Activated naive CD8-positive, alpha-beta T cell treated with anti-CD3 and anti-CD28 coated beads, Interleukin-2, amount 50 U/mL, for 16 hours (primary cell): ENCODE data around the gene PRICKLE4.
"Not testable (repeated sequence)": the region's sequence is repeated elsewhere in the genome, so short reads cannot be mapped to it uniquely, and the experiment has no call there.

Source experiments
- DNase-seq: peaks from one replicate; pipeline ENCODE4 v3.0.0-alpha.2; 2020; ENCODE audit warnings: low read depth, low spot score

The PRICKLE4 gene

DNA sequence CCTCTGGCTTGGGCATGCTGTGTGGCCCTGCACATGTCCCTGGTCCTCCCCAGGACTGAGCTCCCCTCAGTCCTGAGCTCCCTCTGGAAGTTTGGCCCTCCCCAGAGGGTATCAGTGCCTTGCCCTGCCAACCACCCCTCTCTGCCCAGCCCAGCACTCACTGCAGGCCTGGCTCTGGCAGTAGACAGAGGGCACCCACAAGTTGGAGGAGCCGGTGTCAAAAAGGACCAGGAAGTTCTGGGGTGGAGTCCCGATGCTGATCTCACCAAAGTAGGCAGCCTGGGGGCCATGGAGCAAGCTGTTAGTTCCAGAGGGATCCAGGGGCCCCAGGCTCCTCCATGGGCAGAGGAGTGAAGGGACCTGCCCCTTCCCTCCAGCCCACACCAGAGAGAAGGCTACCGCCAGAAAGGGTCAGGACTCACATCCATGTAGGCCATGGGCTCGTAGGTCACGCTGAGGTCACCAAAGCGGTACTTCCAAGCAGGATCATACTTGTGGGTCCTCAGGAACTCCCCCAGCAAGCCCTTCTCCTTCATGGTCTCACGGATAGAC is 36.3 kb upstream of the PRICKLE4 start:
- no peak for DNase-seq

- DNase-seq = no peak
Observed at GRCh38 chr6:41746107-41746506, 34.5 kb upstream of the PRICKLE4 start.

GRCh38 chr6:41747256-41748101 is 33.1 kb upstream of the PRICKLE4 start, which contains the start of gene PGC:
PGC (minus strand) TSS chr6:41747397; CDS start chr6:41747334, 63 bp downstream.
- no peak for DNase-seq

DNA sequence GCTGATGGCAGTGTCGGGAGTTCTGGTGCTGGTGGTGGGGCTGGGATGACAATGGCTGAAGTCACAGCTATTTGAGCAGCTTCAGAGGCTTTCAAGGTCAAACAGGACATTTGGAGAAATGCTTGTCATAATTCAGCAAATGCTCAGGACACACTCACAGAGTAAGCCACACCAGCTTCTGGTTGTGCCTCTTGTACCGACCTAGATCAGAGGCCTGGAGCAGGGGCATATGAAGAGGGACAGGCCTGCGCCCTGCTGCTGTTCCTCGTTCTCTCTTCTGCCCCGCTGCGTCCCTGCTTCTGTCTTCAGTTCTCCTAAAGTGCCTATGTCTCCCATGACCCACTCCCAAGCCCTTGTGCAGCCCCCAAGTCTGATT is 32.5 kb upstream of the PRICKLE4 start:
- DNase-seq = no peak

- no peak for DNase-seq
Observed at GRCh38 chr6:41748542-41748941, 32.0 kb upstream of the PRICKLE4 start.

DNA sequence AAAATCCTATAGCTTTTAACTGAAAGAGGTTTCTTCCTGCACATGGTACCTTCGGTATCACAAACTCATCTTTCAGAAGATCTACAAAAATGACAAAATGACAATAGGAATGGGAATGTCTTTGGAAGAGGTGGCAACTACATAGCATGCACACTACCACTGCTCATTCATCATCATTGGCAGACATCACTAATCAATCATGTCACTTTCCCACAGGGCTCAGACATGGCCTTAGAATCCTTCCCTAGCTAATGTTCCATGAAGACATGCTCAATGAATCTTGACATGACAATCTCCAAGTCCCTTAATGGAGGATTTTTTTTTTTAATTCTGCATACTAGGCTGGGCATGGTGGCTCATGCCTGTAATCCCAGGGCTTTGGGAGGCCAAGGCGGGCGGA is 30.2 kb upstream of the PRICKLE4 start:
- no peak for DNase-seq

GRCh38 chr6:41755895-41756294 is 24.7 kb upstream of the PRICKLE4 start:
- no peak for DNase-seq

DNA sequence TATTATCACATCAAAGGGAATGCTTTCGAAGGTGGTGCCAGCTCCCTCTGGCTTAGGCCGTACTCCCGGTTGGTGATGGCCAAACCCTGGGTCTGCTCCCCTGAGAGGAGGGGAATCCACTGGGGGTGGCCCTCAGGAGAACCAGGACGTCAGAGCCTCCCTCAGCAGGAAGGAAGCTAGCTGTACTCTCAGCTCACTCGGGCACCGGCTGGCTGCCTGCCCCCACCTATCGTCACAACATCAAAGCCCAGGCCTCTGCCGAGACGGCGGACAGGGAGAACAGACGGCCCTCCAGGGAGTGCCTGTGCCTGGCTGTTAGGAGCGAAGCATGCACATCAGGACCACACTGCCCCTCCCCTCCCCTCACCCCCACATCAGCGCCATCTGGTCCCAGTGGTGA is 24.2 kb upstream of the PRICKLE4 start:
- no peak for DNase-seq

- no peak for DNase-seq
Observed at GRCh38 chr6:41757271-41757670, 23.3 kb upstream of the PRICKLE4 start.

DNA sequence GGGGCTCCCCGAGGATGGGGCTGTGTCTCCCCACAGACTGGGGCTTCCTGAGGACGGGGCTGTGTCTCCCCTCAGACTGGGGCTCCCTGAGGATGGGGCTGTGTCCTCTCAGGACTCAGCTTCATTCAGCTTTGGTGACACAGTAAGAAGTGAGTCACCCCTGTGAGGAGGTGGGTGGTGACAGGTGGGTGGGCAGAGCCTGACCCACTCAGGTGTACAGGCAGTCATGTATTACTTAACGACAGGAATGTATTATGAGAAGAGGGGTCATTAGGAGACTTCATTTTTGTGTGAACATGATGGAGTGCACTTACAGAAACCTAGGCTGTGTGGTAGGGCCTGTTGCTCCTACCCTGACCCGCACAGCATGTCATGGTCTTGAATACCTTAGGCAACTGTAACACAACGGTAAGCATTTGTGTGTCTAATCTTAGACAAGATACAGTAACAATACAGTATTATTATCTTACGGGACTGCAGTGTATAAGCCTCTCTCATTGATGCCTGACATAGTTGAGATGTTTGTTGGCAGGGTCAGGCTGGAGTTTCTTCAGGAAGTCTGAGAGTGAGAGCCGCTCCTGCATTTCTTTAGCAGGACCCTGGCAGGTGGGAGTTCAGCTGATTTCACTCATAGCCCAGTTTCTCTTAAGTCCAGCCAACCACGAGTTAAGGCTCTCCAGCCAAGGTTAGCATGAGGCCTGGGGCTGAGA is 22.5 kb upstream of the PRICKLE4 start:
- no peak for DNase-seq

- DNase-seq = no peak
Observed at GRCh38 chr6:41758641-41759035, 21.9 kb upstream of the PRICKLE4 start.

DNA sequence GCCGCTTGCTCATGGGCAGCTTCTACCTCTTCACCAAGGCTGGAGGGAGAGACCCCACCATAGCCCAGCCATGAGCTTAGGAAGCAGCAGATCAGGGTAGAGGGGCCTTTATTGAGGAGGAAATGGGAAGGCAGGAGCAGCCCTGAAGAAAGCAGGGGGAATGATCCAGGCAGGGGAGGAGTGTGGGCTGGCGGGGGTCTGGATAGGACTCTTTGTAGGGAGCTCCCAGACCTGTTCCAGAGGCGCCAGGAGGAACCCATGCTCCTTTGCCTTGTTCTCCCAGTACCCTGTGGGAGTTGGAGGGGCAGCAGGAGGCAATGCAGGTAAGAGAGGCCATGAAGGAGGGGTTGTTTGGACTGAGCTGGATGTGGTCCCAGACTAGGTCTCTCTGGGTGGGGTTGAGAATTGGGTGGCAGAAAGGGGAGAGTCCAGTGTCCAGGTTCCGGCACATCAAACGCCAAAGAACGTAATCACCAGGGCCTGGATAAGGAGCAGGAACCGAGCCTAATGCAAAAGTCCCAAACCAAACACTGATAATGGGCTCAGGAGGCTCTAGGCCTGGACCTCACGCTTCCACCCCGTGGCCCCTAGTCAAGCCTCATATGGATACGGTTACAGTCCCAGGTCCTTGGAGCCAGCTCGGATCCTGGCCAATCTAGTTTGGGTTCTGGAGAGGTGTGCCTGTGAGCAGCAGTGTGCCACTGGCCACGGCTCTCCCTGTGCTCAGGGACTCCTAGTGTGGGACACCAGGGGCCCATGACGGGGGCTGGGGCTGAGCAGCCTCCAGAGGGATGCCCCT is 21.3 kb upstream of the PRICKLE4 start:
- no peak for DNase-seq

GRCh38 chr6:41759905-41760579 is 20.5 kb upstream of the PRICKLE4 start:
- DNase-seq = no peak

- DNase-seq = no peak
Observed at GRCh38 chr6:41763470-41763869, 17.1 kb upstream of the PRICKLE4 start.

- DNase-seq = not testable (repeated sequence)
Observed at GRCh38 chr6:41766043-41766664, 14.4 kb upstream of the PRICKLE4 start.

GRCh38 chr6:41767112-41767833 is 13.3 kb upstream of the PRICKLE4 start:
- DNase-seq = no peak

DNA sequence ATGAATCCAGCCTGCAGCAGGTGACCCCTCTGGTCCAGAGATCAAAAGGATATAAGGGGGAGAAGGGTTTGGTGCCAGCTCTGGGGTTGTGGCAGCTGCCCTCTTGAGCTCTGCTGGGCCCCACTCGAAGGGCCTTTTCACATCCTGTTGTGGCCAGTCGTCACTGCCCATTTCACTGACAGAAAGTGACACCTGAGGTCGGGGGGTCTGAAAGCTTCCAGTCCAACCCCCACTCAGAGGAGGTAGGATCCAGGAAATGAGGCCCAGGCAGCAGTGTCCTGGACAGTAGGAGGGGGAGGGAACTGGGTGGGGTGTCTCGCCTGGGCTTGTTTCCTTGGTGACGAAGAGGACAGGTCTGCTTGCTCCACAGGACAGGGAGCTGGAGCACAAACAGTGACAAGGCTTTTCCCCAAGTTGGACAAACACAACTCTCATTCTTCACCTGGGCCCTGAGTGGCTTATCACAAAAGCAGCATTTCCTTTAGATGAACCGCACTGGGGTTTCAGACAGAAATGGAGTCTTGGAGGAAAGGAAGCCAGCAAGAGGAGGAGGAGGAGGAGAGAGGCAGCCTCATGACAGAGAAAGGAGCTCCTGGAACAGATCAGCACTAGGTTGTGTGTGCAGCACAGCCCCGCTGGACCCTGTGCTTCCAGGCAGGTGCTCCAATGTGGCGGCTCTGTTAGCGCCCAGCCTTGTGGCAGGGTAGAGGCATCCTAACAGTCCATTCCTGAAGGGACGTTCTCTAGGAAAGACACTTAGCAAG is 11.9 kb upstream of the PRICKLE4 start:
- no peak for DNase-seq

DNA sequence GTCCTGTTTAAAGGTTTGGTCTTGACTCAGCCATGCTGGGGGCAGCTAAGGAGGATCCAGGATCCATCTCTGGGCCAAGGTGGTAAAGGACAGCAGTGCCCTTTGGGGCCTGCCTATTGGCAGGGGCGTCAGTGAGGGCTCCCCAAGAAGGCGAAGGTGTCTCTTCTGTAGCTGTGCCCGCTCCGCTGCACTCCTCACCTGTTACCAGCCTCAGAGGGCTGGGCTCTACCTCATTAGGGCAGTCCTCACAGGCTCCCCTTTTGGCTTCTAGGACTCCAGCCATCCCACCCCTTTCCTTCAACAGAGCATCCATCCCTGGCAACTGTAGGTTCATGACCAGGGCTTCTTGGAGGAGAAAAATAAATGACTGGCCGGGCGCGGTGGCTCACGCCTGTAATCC is 11.2 kb upstream of the PRICKLE4 start:
- DNase-seq = no peak

- no peak for DNase-seq
Observed at GRCh38 chr6:41770381-41771057, 10.1 kb upstream of the PRICKLE4 start.
